NCI-H748 (cell line): Measurements from ENCODE around the gene SMG1.
"Not testable (repeated sequence)": the region's sequence is repeated elsewhere in the genome, so short reads cannot be mapped to it uniquely, and the experiment has no call there.

Experiments used
- DNase-seq: peaks from one replicate; lab custom pipeline; 2025; ENCODE audit not compliant: unreplicated experiment; lab: John Stamatoyannopoulos, UW

The SMG1 gene

GRCh38 chr16:18801145-18801972 is 124.8 kb downstream of the SMG1 start, which contains the start of gene ARL6IP1:
Gene ARL6IP1, minus strand, starts transcription at chr16:18801549. Its CDS starts 83 bp downstream, at chr16:18801466.
- peak; percentile 98 for DNase-seq

GRCh38 chr16:18800775-18801144 is 125.4 kb downstream of the SMG1 start:
- DNase-seq: peak; percentile 15

GRCh38 chr16:18800293-18800692 is 125.9 kb downstream of the SMG1 start:
- DNase-seq: no peak

GRCh38 chr16:18799500-18799899 is 126.7 kb downstream of the SMG1 start:
- DNase-seq: no peak

GRCh38 chr16:18797746-18798145 is 128.5 kb downstream of the SMG1 start:
- no peak for DNase-seq

GRCh38 chr16:18796377-18796776 is 129.8 kb downstream of the SMG1 start:
- no peak for DNase-seq

GRCh38 chr16:18792836-18793433 is 133.3 kb downstream of the SMG1 start:
- no peak for DNase-seq

- DNase-seq: peak; percentile 95
Measured at GRCh38 chr16:18789850-18790706, 136.1 kb downstream of the SMG1 start, which contains the start of gene RPS15A. Gene RPS15A, minus strand, starts transcription at chr16:18790334. Its CDS starts 1,221 bp downstream, at chr16:18789113.

- no peak for DNase-seq
Measured at GRCh38 chr16:18789515-18789849, 136.7 kb downstream of the SMG1 start.

GRCh38 chr16:18788828-18789514 is 137.2 kb downstream of the SMG1 start:
- DNase-seq: peak; percentile 8

GRCh38 chr16:18784917-18785623 is 141.1 kb downstream of the SMG1 start:
- no peak for DNase-seq

GRCh38 chr16:18783430-18784341 is 142.5 kb downstream of the SMG1 start:
- DNase-seq: no peak

GRCh38 chr16:18782697-18783429 is 143.3 kb downstream of the SMG1 start:
- no peak for DNase-seq

GRCh38 chr16:18781232-18781631 is 145.0 kb downstream of the SMG1 start:
- DNase-seq: not testable (repeated sequence)

GRCh38 chr16:18780460-18781026 is 145.7 kb downstream of the SMG1 start:
- not testable (repeated sequence) for DNase-seq

- DNase-seq: not testable (repeated sequence)
Measured at GRCh38 chr16:18777664-18778063, 148.5 kb downstream of the SMG1 start.

GRCh38 chr16:18776334-18776733 is 149.9 kb downstream of the SMG1 start:
- DNase-seq: not testable (repeated sequence)

GRCh38 chr16:18774651-18775050 is 151.6 kb downstream of the SMG1 start:
- DNase-seq: not testable (repeated sequence)
